ENCODE measurements around the gene PRKN. TPM values are rescaled to one million over a fixed set of nuclear protein-coding genes. Genes with fewer than 3 reads are reported as not detected.

Gene PRKN
- total RNA-seq, 4 donors from 2014 or later: 4.4 to 669 (median 10.5) TPM

DNA sequence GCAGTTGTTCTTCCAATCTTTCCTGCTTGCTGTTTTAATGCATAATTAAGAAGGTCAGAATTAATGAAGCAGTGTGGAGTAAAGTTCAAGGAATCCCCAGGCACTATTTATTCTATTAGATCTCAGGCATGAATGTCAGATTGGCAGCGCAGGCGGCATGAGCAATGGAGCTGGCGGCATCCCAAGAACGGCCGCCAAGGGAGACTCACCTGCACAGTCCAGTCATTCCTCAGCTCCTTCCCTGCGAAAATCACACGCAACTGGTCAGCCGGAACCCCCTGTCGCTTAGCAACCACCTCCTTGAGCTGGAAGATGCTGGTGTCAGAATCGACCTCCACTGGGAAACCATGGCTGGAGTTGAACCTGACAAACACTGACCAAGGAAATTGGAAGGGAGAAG, 284.5 kb downstream of the PRKN start:
- TF ChIP-seq, protein P1, sequence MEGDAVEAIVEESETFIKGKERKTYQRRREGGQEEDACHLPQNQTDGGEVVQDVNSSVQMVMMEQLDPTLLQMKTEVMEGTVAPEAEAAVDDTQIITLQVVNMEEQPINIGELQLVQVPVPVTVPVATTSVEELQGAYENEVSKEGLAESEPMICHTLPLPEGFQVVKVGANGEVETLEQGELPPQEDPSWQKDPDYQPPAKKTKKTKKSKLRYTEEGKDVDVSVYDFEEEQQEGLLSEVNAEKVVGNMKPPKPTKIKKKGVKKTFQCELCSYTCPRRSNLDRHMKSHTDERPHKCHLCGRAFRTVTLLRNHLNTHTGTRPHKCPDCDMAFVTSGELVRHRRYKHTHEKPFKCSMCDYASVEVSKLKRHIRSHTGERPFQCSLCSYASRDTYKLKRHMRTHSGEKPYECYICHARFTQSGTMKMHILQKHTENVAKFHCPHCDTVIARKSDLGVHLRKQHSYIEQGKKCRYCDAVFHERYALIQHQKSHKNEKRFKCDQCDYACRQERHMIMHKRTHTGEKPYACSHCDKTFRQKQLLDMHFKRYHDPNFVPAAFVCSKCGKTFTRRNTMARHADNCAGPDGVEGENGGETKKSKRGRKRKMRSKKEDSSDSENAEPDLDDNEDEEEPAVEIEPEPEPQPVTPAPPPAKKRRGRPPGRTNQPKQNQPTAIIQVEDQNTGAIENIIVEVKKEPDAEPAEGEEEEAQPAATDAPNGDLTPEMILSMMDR (IDR thresholded peaks at IDR 0.05): no peak
- TF ChIP-seq POLR2A (IDR thresholded peaks at IDR 0.05): no peak
- Histone ChIP-seq H3K27me3 (no peaks in the 10 kb centered on the region), H3K27ac (no peak overlapping the region), H3K4me3 (no peak overlapping the region), H3K9me3 (no peaks in the 10 kb centered on the region), H3K4me1 (no peaks in the 10 kb centered on the region), H3K36me3 (no peaks in the 10 kb centered on the region)
- no peak for DNase-seq

DNA sequence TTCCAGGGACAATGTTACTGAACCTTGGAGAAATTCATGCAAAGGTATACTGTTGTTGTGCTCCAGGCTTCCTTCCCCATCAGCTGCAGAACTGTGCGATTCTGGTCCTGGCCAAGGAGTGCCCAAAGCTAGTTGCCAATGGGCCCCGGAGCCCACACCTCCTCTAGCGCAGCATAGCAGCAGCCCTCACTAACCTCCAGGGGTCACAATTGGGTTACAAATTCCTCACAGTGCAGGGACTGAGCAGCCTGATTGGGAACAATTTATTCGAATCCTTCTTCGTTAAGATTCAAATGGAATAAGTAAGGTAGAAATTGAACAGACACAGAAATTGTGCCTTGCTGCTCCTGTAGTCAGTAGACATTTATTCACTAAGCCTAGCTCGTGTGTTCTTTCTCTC, 284.9 kb downstream of the PRKN start:
- TF ChIP-seq POLR2A (IDR thresholded peaks at IDR 0.05): no peak
- TF ChIP-seq, protein P1 (IDR thresholded peaks at IDR 0.05): peak in 2 of 6 experiments; percentile 17 to 20
- no peak overlapping the region for H3K27ac ChIP-seq
- H3K36me3 ChIP-seq: no peaks in the 10 kb centered on the region
- no peaks in the 10 kb centered on the region for H3K9me3 ChIP-seq
- H3K4me1 ChIP-seq: no peaks in the 10 kb centered on the region
- no peak for DNase-seq
- no peaks in the 10 kb centered on the region for H3K27me3 ChIP-seq
- no peak overlapping the region for H3K4me3 ChIP-seq

DNA sequence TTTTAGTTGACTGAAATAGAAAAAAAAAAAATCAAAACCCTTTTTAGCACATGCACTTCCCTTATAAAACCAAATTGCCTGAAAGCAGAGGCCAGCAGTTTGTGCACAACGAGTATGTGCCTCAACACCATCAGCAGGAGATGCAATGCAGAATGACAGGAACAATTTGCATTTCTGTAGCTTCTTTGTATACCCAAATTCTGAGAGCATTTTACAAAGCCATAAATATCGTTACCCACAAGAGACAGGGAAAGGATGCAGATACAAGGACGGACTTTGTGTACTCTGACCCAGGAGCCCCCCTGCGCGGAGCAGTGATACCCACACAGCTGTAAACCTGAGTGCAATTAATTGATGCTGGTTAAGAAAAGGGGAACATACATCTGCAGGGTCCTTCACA, 285.6 kb downstream of the PRKN start:
- no peak for DNase-seq
- Histone ChIP-seq H3K4me1 (no peaks in the 10 kb centered on the region), H3K27ac (no peak overlapping the region), H3K27me3 (no peaks in the 10 kb centered on the region), H3K36me3 (no peaks in the 10 kb centered on the region), H3K9me3 (no peaks in the 10 kb centered on the region), H3K4me3 (no peak overlapping the region)
- TF ChIP-seq, protein P1 (IDR thresholded peaks at IDR 0.05): no peak
- no peak for TF ChIP-seq POLR2A (IDR thresholded peaks at IDR 0.05)

DNA sequence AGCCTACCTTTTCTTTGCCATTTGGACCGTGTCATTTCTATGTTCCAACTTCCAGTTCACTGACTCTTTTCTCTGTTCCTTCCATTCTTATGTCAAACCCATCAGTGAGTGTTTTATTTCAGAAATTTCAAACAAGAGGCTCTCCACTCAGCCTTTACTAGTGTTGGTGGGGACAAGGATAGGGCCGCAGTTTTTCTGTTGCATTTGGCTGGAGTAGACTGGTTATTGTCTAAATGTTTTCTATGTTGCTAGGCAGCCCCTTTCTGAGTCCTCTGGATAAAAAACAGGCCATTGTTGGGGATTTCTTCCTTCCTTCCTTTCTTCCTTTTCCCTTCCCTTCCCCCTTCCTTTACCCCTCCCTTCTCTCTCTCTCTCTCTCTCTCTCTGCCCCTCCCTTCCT, 288.6 kb downstream of the PRKN start:
- TF ChIP-seq, protein P1 (IDR thresholded peaks at IDR 0.05): no peak
- TF ChIP-seq POLR2A (IDR thresholded peaks at IDR 0.05): no peak
- H3K4me3 ChIP-seq: no peak overlapping the region
- no peaks in the 10 kb centered on the region for H3K36me3 ChIP-seq
- no peaks in the 10 kb centered on the region for H3K27me3 ChIP-seq
- no peaks in the 10 kb centered on the region for H3K4me1 ChIP-seq
- DNase-seq: no peak
- no peaks in the 10 kb centered on the region for H3K9me3 ChIP-seq
- no peak overlapping the region for H3K27ac ChIP-seq

DNA sequence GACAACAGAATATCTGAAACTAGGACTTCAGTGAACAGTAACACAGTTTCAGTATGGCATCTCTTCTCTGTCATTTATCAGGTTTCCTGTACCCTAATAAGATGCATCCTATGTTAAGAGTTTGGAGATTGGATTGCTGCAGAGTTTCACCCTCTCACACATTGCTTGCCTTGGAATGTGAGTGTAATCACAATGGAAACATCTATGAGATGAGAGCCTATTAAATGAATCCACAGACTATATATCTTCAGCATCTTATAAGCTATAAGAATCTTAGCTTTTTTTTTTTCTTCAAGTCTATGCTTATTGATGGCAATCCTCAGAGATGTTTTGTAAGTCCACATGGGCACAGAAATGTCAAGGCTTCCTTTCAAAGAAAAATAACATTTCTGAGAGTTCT, 292.5 kb downstream of the PRKN start:
- Histone ChIP-seq H3K27me3 (no peaks in the 10 kb centered on the region), H3K27ac (no peak overlapping the region), H3K9me3 (no peaks in the 10 kb centered on the region), H3K36me3 (no peaks in the 10 kb centered on the region), H3K4me3 (no peak overlapping the region), H3K4me1 (no peaks in the 10 kb centered on the region)
- DNase-seq: no peak
- TF ChIP-seq, protein P1 (IDR thresholded peaks at IDR 0.05): no peak
- TF ChIP-seq POLR2A (IDR thresholded peaks at IDR 0.05): no peak

DNA sequence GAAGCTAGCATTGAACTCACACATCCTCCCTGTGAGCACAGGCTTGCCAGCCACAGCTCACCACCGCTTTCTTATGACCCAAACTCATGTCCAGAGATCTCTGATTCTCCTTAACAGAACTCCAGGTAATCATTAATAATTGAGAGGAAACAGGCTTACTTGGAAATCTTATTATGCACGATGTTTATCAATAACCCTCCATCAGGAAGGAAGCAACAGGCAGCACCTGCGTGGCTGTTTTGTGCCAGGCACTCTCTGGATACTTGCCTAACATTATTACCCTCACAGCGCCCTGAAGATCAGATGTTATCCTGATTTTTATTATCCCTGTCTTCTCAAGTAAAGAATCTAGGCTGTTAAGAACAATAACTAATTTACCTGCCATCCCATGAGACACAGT, 306.6 kb downstream of the PRKN start:
- Histone ChIP-seq H3K36me3 (no peaks in the 10 kb centered on the region), H3K4me3 (no peak overlapping the region), H3K27me3 (no peaks in the 10 kb centered on the region), H3K4me1 (no peaks in the 10 kb centered on the region), H3K27ac (no peak overlapping the region), H3K9me3 (no peaks in the 10 kb centered on the region)
- DNase-seq: no peak
- no peak for TF ChIP-seq POLR2A (IDR thresholded peaks at IDR 0.05)
- TF ChIP-seq, protein P1 (IDR thresholded peaks at IDR 0.05): no peak
